ENCODE results near the gene GBP2. TPM values are rescaled to one million over a fixed set of nuclear protein-coding genes. Genes with fewer than 3 reads are reported as not detected.

Gene GBP2
- total RNA-seq, 1 experiment from 2014 or later: 2.1 TPM

DNA sequence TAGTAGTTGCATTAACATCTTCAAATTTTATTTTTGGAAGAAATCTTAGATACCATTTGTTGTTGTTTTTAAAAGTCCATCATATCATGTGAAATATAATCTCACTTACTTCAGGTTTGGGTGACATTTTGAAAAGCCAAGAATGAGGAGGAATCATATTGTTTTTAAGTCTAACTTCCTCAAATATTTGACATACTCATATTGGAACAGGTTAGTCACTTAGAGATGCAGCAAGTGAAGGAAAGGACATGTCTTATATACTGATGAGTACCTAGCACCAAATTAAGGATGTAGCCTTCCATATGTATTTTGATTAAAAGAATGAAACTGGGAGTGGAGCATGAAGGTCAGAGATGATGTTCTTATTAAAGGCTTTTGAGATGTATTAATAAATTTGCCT lies 23.9 kb downstream of the GBP2 start:
- Histone ChIP-seq H3K9me2 (replicated peaks; ENCODE audit: low read length) (no peaks in the 10 kb centered on the region), H3K27me3 (ENCODE audit: low read length) (no peaks in the 10 kb centered on the region), H3K79me2 (ENCODE audit: low read length) (no peaks in the 10 kb centered on the region), H2AFZ (ENCODE audit: low read length) (no peak overlapping the region), H3K9me3 (ENCODE audit: low read length) (no peaks in the 10 kb centered on the region), H3K4me2 (ENCODE audit: low read length) (no peak overlapping the region), H3F3A (ENCODE audit: low read length, unreplicated experiment) (no peaks in the 10 kb centered on the region), H3K36me3 (ENCODE audit: low read depth, low read length) (no peaks in the 10 kb centered on the region), H3K9ac (ENCODE audit: low read length) (no peak overlapping the region), H4K20me1 (ENCODE audit: low read length) (no peaks in the 10 kb centered on the region), H3K4me1 (ENCODE audit: insufficient read depth, low read length) (no peaks in the 10 kb centered on the region), H3K27ac (ENCODE audit: low read length) (no peak overlapping the region), H3K4me3 (ENCODE audit: low read length) (no peak overlapping the region)
- POLR2A ChIA-PET (ENCODE audit: unreplicated experiment): no interaction called here
- no peak for TF ChIP-seq EZH2phosphoT487 (IDR thresholded peaks at IDR 0.05; ENCODE audit: borderline replicate concordance, low read length)
- intact Hi-C loops (cut with micrococcal nuclease): no loop called here
- ATAC-seq (no peak), DNase-seq (no peak)
- CTCF ChIA-PET: no interaction called here
- no TSS peak for BruUV-seq (replicated peaks)

DNA sequence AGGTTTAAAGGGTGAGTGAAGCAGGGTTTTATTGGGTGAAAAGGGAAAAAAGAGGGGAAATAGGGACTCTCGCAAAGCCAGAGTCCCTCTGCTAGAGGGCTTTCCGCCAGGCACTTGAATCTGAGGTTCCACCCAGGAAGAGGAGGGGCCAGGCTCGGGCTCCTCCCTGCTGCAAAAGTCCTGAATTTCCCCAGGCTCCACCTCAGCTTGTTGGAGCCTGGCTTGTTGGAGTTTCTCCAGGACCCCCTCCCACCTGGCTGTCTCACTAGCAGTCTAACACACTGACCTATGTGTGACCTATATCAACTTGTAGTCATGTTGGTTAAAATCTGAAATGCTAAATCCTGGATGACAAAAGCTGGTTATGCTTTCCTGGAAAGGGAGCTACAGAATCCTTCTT lies 25.5 kb downstream of the GBP2 start:
- CTCF ChIA-PET: no interaction called here
- Histone ChIP-seq H3K4me3 (ENCODE audit: low read length) (no peak overlapping the region), H3K4me2 (ENCODE audit: low read length) (no peak overlapping the region), H3F3A (ENCODE audit: low read length, unreplicated experiment) (no peaks in the 10 kb centered on the region), H3K36me3 (ENCODE audit: low read depth, low read length) (no peaks in the 10 kb centered on the region), H2AFZ (ENCODE audit: low read length) (no peak overlapping the region), H3K9ac (ENCODE audit: low read length) (no peak overlapping the region), H3K9me3 (ENCODE audit: low read length) (peaks cover 7% of the 10 kb centered on the region), H3K79me2 (ENCODE audit: low read length) (no peaks in the 10 kb centered on the region), H3K9me2 (replicated peaks; ENCODE audit: low read length) (no peaks in the 10 kb centered on the region), H4K20me1 (ENCODE audit: low read length) (no peaks in the 10 kb centered on the region), H3K27ac (ENCODE audit: low read length) (no peak overlapping the region), H3K27me3 (ENCODE audit: low read length) (no peaks in the 10 kb centered on the region), H3K4me1 (ENCODE audit: insufficient read depth, low read length) (no peaks in the 10 kb centered on the region)
- DNase-seq: no peak
- intact Hi-C loops (cut with micrococcal nuclease): no loop called here
- TF ChIP-seq EZH2phosphoT487 (IDR thresholded peaks at IDR 0.05; ENCODE audit: borderline replicate concordance, low read length) (no peak), EZH2 (IDR thresholded peaks at IDR 0.05; ENCODE audit: low read length, unreplicated experiment) (no peak)
- TF ChIP-seq, protein P1, sequence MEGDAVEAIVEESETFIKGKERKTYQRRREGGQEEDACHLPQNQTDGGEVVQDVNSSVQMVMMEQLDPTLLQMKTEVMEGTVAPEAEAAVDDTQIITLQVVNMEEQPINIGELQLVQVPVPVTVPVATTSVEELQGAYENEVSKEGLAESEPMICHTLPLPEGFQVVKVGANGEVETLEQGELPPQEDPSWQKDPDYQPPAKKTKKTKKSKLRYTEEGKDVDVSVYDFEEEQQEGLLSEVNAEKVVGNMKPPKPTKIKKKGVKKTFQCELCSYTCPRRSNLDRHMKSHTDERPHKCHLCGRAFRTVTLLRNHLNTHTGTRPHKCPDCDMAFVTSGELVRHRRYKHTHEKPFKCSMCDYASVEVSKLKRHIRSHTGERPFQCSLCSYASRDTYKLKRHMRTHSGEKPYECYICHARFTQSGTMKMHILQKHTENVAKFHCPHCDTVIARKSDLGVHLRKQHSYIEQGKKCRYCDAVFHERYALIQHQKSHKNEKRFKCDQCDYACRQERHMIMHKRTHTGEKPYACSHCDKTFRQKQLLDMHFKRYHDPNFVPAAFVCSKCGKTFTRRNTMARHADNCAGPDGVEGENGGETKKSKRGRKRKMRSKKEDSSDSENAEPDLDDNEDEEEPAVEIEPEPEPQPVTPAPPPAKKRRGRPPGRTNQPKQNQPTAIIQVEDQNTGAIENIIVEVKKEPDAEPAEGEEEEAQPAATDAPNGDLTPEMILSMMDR (conservative IDR thresholded peaks at IDR 0.05; ENCODE audit: low read depth, low read length): no peak
- no TSS peak for BruUV-seq (replicated peaks)
- POLR2A ChIA-PET (ENCODE audit: unreplicated experiment): no interaction called here
- no peak for ATAC-seq

DNA sequence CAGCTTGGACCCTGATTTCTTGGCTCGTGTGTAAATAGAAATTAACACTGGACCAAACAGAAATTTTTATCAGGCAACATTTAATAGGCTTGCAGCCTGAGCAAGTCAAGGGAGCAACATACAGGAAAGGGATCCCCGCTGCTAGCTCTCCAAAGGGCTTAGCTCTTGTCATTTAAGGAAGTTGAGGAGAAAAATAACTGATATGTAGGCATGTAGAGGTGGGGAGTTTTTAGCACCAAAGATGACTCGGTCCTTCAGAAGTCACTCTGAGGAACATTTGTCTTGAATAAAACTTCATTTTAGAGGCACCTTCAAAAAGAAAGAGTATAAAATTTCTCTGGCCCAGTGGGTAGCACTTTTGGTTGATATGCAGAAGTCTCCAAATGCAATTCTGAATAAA lies 27.1 kb downstream of the GBP2 start:
- no TSS peak for BruUV-seq (replicated peaks)
- no peaks in the 10 kb centered on the region for H3K27me3 ChIP-seq (ENCODE audit: low read length)
- no peaks in the 10 kb centered on the region for H3K36me3 ChIP-seq (ENCODE audit: low read depth, low read length)
- no peaks in the 10 kb centered on the region for H3K9me2 ChIP-seq (replicated peaks; ENCODE audit: low read length)
- no peaks in the 10 kb centered on the region for H3K79me2 ChIP-seq (ENCODE audit: low read length)
- intact Hi-C loops (cut with micrococcal nuclease): no loop called here
- H3K9me3 ChIP-seq (ENCODE audit: low read length): peaks cover 7% of the 10 kb centered on the region
- no peaks in the 10 kb centered on the region for H4K20me1 ChIP-seq (ENCODE audit: low read length)
- H3K4me3 ChIP-seq (ENCODE audit: low read length): no peak overlapping the region
- H3K9ac ChIP-seq (ENCODE audit: low read length): no peak overlapping the region
- H2AFZ ChIP-seq (ENCODE audit: low read length): no peak overlapping the region
- POLR2A ChIA-PET (ENCODE audit: unreplicated experiment): no interaction called here
- TF ChIP-seq, protein P1 (conservative IDR thresholded peaks at IDR 0.05; ENCODE audit: low read depth, low read length): no peak
- TF ChIP-seq EZH2phosphoT487 (IDR thresholded peaks at IDR 0.05; ENCODE audit: borderline replicate concordance, low read length): no peak
- no peak for TF ChIP-seq EZH2 (IDR thresholded peaks at IDR 0.05; ENCODE audit: low read length, unreplicated experiment)
- DNase-seq (no peak), ATAC-seq (no peak)
- no peaks in the 10 kb centered on the region for H3F3A ChIP-seq (ENCODE audit: low read length, unreplicated experiment)
- no peak overlapping the region for H3K4me2 ChIP-seq (ENCODE audit: low read length)
- CTCF ChIA-PET: no interaction called here
- no peaks in the 10 kb centered on the region for H3K4me1 ChIP-seq (ENCODE audit: insufficient read depth, low read length)
- no peak overlapping the region for H3K27ac ChIP-seq (ENCODE audit: low read length)

Data from PC-3 (cell line).